Upper lobe of right lung (tissue), 1 donor: Measurements from ENCODE around the gene MLH1. TPM values are rescaled to one million over a fixed set of nuclear protein-coding genes. Genes with fewer than 3 reads are reported as not detected.
A peak's percentile ranks its signal among the peaks of the same experiment; 100 is the strongest.
"Not testable (repeated sequence)": the region's sequence is repeated elsewhere in the genome, so short reads cannot be mapped to it uniquely, and the experiment has no call there.

Experiments
- ATAC-seq: fragments of 200-7000 bp; cut with Tn5 transposase; one replicate; pipeline ENCODE4 v1.9.1; 2020; ENCODE audit warnings: mild to moderate bottlenecking, moderate library complexity
- DNase-seq: peaks from one replicate; pipeline ENCODE4 v3.0.0-alpha.2; 2020
- H3K27ac ChIP-seq: fragments of 200-600 bp; one replicate; pipeline ENCODE4 v1.8.0; 2022
- H3K27me3 ChIP-seq: fragments of 200-600 bp; one replicate; pipeline ENCODE4 v1.8.0; 2022; ENCODE audit warnings: mild to moderate bottlenecking
- H3K36me3 ChIP-seq: fragments of 200-600 bp; one replicate; pipeline ENCODE4 v1.8.0; 2022
- H3K4me1 ChIP-seq: fragments of 200-600 bp; one replicate; pipeline ENCODE4 v1.8.0; 2022
- H3K4me3 ChIP-seq: fragments of 200-600 bp; one replicate; pipeline ENCODE4 v1.8.0; 2022; ENCODE audit warnings: mild to moderate bottlenecking
- H3K9me3 ChIP-seq: fragments of 200-600 bp; one replicate; pipeline ENCODE4 v1.8.0; 2022
- CTCF ChIP-seq: fragments of 200-600 bp; IDR thresholded peaks from one replicate; pipeline ENCODE4 v1.8.0; 2022; ENCODE audit warnings: antibody characterized with exemption
- intact Hi-C: fragments of 100-400 bp; cut with DNase I; formaldehyde crosslinking; loops from one replicate; pipeline ENCODE4 v1.11.0; 2022
- total RNA-seq: library from RNA; stranded (reverse); fragmentation: NEBNext Ultra II Directional; extraction: Animal tissue kit (Norgen Biotek cat#: 25700); gene quantifications from one replicate; pipeline ENCODE4 v1.2.1, GENCODE V29; 2021
- donor health status: DM: no; HTN: yes; CAD: no; lungs with severe emphysema.

MLH1 gene
- total RNA-seq, 1 donor from 2014 or later = 31.3 TPM

- DNase-seq = no peak
- Histone ChIP-seq H3K27ac (no peak overlapping the region), H3K4me3 (no peak overlapping the region), H3K36me3 (peaks cover 52% of the 10 kb centered on the region), H3K27me3 (no peaks in the 10 kb centered on the region), H3K4me1 (peaks cover 7% of the 10 kb centered on the region), H3K9me3 (no peaks in the 10 kb centered on the region)
- TF ChIP-seq CTCF = no peak
- intact Hi-C loops = no loop called here
- no peak for ATAC-seq
These were observed 46.9 kb downstream of the MLH1 start for GRCh38 chr3:37040231-37040630.

- intact Hi-C loops = no loop called here
These were observed 48.4 kb downstream of the MLH1 start for GRCh38 chr3:37041546-37042195.

GRCh38 chr3:37042712-37043111, 49.4 kb downstream of the MLH1 start:
- H3K9me3 ChIP-seq, intact Hi-C loops, ATAC-seq, H3K27me3 ChIP-seq, DNase-seq, H3K4me3 ChIP-seq, H3K4me1 ChIP-seq, H3K27ac ChIP-seq: not testable (repeated sequence)
- peaks cover 55% of the 10 kb centered on the region for H3K36me3 ChIP-seq

More at GRCh38 chr3:37041546-37042195, 48.4 kb downstream of the MLH1 start:
- Histone ChIP-seq H3K36me3 (peaks cover 46% of the 10 kb centered on the region), H3K4me3 (no peak overlapping the region), H3K27ac (no peak overlapping the region), H3K4me1 (peaks cover 7% of the 10 kb centered on the region), H3K27me3 (no peaks in the 10 kb centered on the region), H3K9me3 (no peaks in the 10 kb centered on the region)
- ATAC-seq = no peak
- no peak for DNase-seq
- TF ChIP-seq CTCF = no peak

- ATAC-seq (no peak), DNase-seq (no peak)
- no peak for TF ChIP-seq CTCF
- peaks cover 87% of the 10 kb centered on the region for H3K36me3 ChIP-seq
- no peak overlapping the region for H3K27ac ChIP-seq
- H3K4me1 ChIP-seq = peaks cover 11% of the 10 kb centered on the region
- no peaks in the 10 kb centered on the region for H3K27me3 ChIP-seq
- no peaks in the 10 kb centered on the region for H3K9me3 ChIP-seq
- H3K4me3 ChIP-seq = no peak overlapping the region
- intact Hi-C loops = no loop called here
These were observed 57.0 kb downstream of the MLH1 start for GRCh38 chr3:37050282-37050681.

- ATAC-seq (no peak), DNase-seq (no peak)
- H3K9me3 ChIP-seq = no peaks in the 10 kb centered on the region
- no peak overlapping the region for H3K4me3 ChIP-seq
- H3K27ac ChIP-seq = no peak overlapping the region
- peaks cover 94% of the 10 kb centered on the region for H3K36me3 ChIP-seq
- intact Hi-C loops = no loop called here
- TF ChIP-seq CTCF = no peak
- H3K27me3 ChIP-seq = no peaks in the 10 kb centered on the region
- peaks cover 12% of the 10 kb centered on the region for H3K4me1 ChIP-seq
These were observed 59.5 kb downstream of the MLH1 start for GRCh38 chr3:37052860-37053259.

GRCh38 chr3:37053337-37053736, 60.0 kb downstream of the MLH1 start:
- peaks cover 94% of the 10 kb centered on the region for H3K36me3 ChIP-seq
- peak overlapping the region; percentile 28 for H3K27ac ChIP-seq
- H3K9me3 ChIP-seq = no peaks in the 10 kb centered on the region
- intact Hi-C loops = no loop called here
- H3K4me1 ChIP-seq = peaks cover 12% of the 10 kb centered on the region
- no peak for DNase-seq
- no peak for ATAC-seq
- TF ChIP-seq CTCF = no peak
- H3K27me3 ChIP-seq = no peaks in the 10 kb centered on the region
- no peak overlapping the region for H3K4me3 ChIP-seq
